GM21786 (cell line): ENCODE measurements around the gene SLC10A7.

Experiments
- ATAC-seq: cut with Tn5 transposase; IDR thresholded peaks from one replicate; pipeline ENCODE4 v1.9.1; 2021; ENCODE audit not compliant: unreplicated experiment

SLC10A7 gene, protein sequence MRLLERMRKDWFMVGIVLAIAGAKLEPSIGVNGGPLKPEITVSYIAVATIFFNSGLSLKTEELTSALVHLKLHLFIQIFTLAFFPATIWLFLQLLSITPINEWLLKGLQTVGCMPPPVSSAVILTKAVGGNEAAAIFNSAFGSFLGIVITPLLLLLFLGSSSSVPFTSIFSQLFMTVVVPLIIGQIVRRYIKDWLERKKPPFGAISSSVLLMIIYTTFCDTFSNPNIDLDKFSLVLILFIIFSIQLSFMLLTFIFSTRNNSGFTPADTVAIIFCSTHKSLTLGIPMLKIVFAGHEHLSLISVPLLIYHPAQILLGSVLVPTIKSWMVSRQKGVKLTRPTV

GRCh38 chr4:146521541-146522097, at the start of gene SLC10A7:
Gene SLC10A7, minus strand, starts transcription at chr4:146521940. Its CDS starts 223 bp downstream, at chr4:146521717.
- peak; percentile 84 for ATAC-seq

DNA sequence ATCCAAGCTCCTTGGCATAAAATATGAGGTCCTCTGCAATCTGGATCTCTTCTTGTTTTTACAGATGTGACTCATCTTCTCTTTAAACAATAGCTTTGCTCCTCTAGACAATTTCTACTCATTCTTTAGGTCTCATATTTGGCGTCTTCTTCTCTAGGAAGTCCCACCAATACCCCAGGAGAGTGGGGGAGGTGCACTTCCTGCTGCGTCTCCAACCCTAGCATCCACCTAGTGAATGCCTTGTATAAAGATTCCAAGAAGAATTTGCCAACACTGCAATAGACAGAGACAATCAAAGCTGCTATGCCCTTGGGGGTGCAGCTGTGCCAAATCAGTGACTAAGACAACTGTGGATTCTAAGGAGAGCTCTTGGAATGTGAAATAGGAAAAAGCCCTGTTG, 45.7 kb upstream of the SLC10A7 start:
- ATAC-seq: no peak

DNA sequence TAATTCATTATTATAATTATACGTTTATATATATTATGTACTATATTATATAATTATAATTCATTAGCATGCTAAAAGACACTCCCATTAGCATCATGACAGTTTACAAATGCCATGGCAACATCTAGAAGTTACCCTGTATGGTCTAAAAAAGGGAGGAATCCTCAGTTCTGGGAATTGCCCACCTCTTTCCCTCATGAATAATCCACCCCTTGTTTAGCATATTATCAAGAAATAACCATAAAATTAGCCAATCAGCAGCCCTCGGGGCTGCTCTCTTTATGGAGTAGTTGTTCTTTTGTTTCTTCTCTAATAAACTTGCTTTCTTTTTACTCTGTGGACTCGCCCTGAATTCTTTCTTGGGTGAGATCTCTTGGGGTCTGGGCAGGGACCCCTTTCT, 42.8 kb upstream of the SLC10A7 start:
- no peak for ATAC-seq

- no peak for ATAC-seq
These were observed 28.4 kb upstream of the SLC10A7 start for GRCh38 chr4:146550161-146550560.

- ATAC-seq: no peak
These were observed 26.7 kb upstream of the SLC10A7 start for GRCh38 chr4:146548443-146548842.

- peak; percentile 62 for ATAC-seq
These were observed 23.4 kb upstream of the SLC10A7 start for GRCh38 chr4:146545102-146545501.

- ATAC-seq: no peak
These were observed 12.4 kb upstream of the SLC10A7 start for GRCh38 chr4:146534178-146534577.

GRCh38 chr4:146525754-146526153, 4.0 kb upstream of the SLC10A7 start:
- ATAC-seq: no peak

DNA sequence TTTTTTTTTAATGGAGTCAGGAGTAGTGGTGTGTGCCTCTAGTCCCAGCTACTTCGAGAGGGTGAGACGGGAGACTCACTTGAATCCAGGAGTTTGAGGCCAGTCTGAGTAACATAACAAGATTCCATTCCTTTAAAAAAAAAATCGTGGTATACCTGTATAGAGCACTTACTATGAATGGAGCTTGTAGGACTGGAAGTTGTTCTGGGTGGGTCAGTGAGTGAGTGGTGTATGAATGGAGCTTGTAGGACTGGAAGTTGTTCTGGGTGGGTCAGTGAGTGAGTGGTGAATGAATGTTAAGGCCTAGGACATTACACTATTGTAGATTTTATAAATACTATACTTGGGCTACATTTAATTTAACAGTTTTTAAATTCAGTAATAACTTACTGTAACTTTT, 2.9 kb upstream of the SLC10A7 start:
- no peak for ATAC-seq

- ATAC-seq: peak; percentile 24
These were observed 1.1 kb upstream of the SLC10A7 start for GRCh38 chr4:146522869-146523205.

- peak; percentile 67 for ATAC-seq
These were observed 543 bp upstream of the SLC10A7 start for GRCh38 chr4:146522098-146522868.

GRCh38 chr4:146520896-146521540, 722 bp downstream of the SLC10A7 start:
- peak; percentile 40 for ATAC-seq

- ATAC-seq: no peak
These were observed 6.9 kb downstream of the SLC10A7 start for GRCh38 chr4:146514651-146515357.

- no peak for ATAC-seq
These were observed 8.2 kb downstream of the SLC10A7 start for GRCh38 chr4:146513548-146513947.

DNA sequence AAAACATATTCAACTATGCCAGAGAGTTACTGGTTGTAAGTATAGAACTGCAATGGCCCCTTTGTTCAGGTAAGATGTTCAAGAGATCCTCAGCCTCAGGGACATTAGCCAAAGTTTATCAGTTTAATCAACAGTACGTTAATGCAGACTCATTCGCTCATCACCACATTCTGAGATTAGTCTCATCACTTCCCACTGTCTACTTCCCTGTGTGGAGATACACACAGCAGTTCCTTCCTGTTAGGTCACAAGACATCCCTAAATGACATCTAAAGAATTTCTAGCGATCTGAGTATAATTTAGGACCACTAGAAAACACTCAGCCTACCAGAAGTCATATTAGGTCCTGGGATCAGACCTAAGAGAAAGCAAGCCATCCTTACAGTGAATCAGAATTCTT, 10.4 kb downstream of the SLC10A7 start:
- ATAC-seq: no peak

DNA sequence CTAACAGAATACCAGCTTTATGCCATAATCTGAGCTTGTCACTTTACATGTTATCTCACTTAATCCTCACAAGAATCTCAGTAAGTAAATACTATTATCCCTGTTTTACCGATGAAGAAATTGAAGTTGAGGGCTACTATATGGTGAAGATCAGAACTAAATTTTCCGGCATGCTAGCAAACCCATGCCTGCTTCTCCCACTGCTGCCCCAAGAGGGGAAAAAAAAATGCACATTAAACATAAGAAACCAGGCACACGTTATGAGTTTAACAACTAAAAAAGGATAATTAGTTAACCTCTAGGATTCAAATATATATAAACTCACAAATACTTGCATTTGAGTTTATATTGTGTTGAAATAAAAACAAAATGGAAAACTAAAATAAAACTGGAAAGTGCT, 10.8 kb downstream of the SLC10A7 start:
- no peak for ATAC-seq

GRCh38 chr4:146508229-146508939, 13.4 kb downstream of the SLC10A7 start:
- ATAC-seq: no peak

- ATAC-seq: no peak
These were observed 14.1 kb downstream of the SLC10A7 start for GRCh38 chr4:146507632-146508031.

DNA sequence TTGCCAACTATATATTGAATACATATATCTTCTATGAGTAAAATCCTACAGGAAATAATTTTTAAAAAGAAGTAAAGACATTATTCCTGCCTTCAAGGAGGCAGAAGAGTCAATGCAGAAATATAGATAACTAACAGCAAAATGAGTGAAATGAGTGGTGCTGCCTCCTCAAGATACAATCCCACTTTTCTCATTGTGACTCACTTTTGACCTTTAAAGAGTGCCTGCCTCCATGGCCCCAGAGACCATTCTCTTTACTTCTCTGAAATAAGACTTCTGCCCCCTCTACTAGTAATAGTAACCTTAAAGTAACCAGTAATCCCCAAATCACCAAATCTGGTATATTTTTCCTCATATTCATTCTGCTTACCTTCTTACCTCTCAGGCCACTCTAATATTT, 15.5 kb downstream of the SLC10A7 start:
- no peak for ATAC-seq

DNA sequence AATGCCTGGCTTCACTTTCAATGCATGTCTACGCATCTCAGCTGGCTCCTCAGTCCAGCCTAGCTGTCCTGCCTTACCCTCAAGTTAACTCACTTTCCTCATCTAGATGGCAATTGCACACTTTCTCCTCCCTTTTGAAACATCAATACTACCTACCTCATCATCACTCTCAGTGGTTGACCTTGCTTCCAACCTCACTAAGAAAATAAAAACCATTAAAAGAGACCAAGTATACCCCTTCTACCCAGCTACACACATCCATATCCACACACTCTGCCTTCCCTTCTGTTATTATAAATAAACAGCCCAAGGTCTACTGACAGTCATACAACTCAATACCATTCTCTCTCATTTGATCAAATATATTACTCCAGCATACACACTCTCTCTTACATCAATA, 21.5 kb downstream of the SLC10A7 start:
- ATAC-seq: no peak
